GM19397 (cell line): Measurements from ENCODE around the gene ANXA2.
A peak's percentile ranks its signal among the peaks of the same experiment; 100 is the strongest.

ENCODE experiments used
- ATAC-seq: cut with Tn5 transposase; IDR thresholded peaks from one replicate; pipeline ENCODE4 v1.9.1; 2021; ENCODE audit warnings: mild to moderate bottlenecking, moderate library complexity; ENCODE audit not compliant: unreplicated experiment

ANXA2 gene

DNA sequence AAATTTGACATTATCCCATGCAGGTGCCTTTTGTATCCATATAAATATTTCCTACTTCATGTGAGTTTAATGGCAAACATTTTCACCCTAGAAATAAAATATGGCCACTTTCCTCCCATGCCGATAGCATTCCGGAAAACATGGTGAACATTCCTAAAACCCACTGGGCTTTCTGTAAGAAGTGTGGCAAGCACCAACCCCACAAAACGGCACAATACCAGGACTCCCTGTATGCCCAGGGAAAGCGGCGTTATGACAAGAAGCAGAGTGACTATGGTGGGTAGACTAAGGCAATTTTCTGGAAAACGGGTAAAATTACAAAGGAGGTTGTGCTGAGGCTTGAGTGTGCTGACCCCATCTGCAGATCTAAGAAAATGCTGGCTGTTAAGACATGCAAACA lies 7.6 kb downstream of the ANXA2 start:
- no peak for ATAC-seq

DNA sequence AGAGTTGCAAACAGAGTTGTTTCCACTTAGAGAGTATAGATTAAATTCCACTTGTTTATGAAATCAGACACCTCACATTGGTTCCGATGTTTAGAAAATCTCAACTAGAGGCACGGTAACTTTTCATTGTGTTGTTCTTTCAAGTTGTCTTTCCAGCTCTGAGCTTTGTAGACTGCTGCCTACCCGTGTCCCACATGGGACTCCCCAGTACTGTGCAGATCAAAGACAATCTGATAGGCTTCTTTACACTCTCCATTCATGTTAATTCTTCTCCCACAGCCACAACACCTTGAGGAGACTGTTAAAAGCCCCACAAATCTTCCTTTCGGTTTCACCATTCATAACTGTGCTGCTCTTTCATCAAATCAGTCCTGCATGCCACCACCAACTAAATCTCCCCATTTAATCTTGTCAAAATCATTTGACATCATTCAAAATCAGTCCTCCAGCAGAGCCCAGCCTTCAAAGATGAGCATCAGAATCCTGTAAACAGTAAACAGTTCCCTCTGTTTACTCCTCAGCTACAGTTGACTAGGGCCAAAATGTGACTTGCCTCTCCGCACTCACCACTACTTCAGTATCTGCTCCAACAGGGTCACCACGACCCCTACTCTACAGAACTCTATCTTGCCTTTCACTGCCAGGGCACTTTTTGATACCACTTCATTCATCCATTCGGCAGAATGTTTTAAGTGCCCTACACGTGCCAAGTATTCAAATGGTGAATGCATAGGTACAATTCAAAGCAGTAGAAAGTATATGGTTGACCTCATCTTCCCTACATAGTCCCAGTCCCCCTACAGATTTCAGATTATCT lies 8.3 kb downstream of the ANXA2 start:
- ATAC-seq, result peak; percentile 44

GRCh38 chr15:60387321-60387720 lies 10.5 kb downstream of the ANXA2 start:
- ATAC-seq, result no peak

DNA sequence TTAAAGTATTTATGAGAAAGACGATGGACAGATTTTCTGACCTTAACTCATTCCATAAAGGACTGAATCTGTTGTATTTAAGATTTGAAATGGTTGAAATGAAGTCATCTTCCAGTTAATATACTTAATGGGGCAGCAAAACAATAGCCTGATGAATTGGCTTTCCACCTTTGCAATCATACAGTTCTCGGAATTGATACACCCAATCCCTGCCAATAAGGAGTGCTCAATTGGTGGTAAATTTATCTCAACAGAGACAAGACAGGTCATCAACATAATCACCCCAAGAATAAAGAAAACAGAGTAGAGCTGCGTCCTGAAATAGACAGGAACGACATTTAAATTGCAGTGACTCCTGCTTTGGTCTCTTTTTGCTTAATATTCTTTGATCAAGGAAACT lies 11.2 kb downstream of the ANXA2 start:
- no peak for ATAC-seq

DNA sequence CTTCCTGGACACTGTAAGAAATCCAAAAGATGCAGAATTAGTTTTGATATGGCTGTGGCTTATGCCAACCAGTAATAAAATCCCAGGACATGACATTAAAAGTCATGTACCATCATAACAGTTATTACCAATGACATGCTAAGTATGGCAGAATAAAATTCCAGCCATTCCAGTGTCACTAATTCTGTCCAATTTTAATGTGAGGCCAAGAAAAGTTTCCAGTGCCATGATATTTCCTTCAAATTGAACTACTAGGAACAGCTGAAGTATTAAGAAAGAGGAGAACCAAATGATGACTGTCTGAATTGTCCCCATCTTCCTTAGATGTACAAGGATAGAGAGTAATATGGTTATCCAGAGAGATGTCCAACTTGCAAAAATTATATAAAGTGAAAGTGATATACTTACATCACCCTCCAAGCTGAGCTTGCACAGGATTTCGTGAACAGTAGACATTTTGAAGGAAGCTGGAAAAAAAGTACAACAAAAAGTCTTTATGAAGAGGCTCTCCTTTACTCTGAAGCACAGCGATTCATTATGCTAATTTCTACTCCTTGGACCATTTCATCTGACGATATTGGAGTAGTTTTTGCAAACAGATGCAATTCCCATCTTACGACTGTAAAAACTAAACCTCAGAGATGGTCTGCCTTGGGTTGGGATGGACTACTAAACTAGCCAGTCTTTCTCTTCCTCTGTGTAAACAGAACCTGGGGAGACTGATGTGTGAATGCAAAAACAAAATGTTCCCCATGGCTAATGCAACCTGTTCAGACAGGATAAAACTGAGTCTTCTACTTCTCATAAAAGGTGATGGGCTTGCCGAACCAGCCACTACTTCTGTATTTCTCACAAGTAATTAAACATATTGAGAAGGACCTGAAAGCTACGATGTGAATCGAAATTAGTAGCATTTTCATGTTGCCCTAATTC lies 11.9 kb downstream of the ANXA2 start:
- ATAC-seq, result no peak

GRCh38 chr15:60384526-60385126 lies 13.2 kb downstream of the ANXA2 start:
- no peak for ATAC-seq

DNA sequence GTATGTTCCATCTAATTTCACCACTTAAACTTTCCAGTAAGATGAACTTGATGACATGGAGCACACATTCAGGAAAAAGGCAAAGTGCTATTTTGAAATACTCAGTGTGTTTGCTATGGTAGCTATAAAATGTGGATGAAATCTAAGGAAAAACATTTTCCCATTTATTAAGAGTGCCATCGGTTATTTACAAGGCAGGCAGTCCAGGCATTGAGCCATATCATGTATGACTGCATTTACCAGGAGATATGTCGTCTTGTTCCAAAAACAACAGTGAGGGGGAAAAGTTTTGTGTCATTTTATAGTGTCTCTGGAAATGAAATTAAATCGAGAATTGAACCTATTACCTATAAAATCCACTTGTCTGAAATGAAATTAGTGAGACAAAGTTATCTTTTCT lies 13.7 kb downstream of the ANXA2 start:
- no peak for ATAC-seq

DNA sequence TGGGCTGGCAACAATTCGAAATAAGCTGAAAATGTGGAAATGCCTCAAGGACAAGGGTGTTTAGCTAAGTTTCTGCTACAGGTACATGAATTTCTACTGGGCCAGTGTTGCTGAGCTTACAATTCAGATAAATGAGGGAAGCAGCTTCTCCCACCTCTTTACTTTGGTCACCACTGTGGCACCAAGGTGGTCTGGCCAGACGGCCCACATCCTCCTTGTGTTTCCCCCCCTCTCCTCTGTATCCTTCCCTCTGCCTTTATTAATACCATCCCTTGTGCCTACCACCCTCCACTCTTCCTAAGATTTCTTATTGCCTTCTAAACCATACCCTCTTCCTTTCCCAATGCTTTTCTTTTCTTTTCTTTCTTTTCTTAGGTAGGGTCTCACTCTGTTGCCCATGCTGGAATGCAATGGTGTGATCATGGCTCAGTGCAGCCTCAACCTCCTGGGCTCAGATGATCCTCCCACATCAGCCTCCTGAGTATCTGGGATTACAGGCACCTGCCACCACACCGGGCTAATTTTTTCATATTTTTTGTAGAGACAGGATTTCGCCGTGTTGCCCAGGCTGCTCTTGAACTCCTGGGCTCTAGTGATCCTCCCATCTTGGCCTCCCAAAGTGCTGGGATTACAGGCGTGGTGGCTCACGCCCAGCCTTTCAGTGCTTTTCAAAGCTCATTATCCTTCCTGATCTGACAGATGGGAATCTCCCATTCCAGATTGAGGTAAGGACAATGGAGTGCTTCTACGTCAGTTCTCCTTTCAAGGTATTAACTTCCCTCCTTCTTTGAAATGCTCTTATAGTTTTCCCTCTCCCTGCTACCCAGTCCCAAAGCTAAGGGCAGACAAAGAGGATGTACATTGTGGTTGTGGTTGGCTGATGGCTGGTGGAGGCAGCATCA lies 14.8 kb downstream of the ANXA2 start:
- ATAC-seq, result no peak

DNA sequence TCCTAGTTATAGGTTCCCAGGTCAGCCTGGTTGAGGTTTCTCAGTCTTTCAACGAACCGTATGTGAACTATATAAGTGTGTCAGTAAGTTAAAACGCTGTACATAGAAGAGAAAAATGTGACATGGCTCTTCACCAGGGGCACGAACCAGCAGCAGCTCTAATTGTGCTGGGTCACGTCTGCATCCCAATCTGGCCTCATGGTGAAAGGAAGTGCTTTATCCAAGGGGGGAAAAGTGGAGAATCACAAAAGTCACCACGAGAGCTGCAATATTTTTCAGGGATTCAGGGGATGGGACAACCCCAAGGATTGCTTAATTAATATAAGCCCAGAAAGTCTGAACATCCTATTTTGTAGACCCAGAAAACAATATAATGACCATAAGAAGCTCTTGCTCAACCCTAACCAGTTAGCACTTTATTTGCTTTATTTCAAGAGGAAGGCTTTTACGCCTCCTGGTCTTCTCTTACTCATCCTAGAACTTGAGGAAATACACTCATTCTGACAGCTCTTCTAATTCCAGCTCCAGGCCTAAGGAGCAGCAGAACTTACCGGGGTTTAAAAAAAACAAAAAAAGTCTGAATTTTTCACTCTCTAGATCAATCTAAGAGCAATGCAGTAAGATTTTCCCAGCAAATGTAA lies 16.5 kb downstream of the ANXA2 start:
- ATAC-seq, result no peak

GRCh38 chr15:60379525-60380274 lies 18.1 kb downstream of the ANXA2 start:
- ATAC-seq, result no peak

GRCh38 chr15:60379185-60379524 lies 18.6 kb downstream of the ANXA2 start:
- no peak for ATAC-seq

GRCh38 chr15:60376677-60377095 lies 21.1 kb downstream of the ANXA2 start:
- no peak for ATAC-seq

- ATAC-seq, result no peak
Observed at GRCh38 chr15:60375306-60375705, 22.5 kb downstream of the ANXA2 start.

GRCh38 chr15:60374628-60375081 lies 23.1 kb downstream of the ANXA2 start:
- no peak for ATAC-seq

DNA sequence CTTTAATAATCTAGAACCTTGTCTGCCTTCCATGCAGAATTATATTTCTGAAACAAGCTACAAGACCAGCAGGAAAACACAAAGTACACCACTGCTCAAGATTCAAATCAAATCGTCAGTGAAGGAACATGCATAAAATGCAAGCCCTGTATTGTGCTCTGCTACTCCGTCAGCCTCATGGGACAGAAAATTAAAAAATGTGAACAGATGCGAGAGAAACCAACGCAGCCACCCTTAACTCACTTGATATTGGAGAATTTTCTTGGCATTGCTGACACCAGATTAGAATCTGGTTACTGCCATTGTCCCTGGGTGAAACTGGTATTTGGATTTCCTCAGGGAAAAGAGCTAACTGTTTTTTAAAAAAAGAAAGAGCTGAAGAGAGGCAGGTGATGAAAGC lies 23.6 kb downstream of the ANXA2 start:
- ATAC-seq, result no peak

DNA sequence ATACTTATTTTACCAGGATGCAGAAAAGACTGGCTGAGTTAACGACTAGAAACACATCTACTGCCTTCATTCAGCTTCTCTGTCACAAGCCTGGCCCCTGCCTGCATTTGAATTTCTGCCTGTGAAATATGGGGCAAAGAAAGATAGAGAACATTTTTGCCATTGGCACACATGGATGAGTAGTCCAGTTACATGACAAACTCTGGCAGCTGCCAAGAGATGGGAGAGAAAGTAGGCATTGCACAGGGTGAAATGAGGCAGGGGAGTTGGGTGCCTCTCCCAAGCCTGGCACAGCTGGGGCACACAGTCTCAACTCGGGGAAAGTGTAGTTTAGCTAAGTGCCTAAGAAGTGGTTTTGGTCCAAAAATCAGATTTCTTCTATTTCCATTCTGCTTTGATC lies 24.0 kb downstream of the ANXA2 start:
- ATAC-seq, result no peak

- ATAC-seq, result no peak
Observed at GRCh38 chr15:60373327-60373726, 24.5 kb downstream of the ANXA2 start.

DNA sequence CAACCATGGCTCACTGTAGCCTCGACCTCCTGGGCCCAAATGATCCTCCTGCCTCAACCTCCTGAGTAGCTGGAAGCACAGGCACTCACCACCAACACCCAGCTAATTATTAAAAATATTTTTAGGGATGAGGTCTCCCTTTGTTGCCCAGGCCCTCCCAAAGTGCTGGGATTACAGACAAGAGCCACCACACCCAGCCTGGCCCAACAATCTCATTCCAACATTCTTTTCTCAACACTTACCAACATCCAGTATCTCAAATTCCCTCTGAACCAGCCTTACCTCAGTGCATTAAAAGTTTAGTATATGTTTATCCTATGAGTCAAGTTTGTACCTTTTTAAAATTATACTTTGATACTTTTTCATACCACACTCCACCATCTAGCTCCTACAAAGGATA lies 25.0 kb downstream of the ANXA2 start:
- ATAC-seq, result no peak

DNA sequence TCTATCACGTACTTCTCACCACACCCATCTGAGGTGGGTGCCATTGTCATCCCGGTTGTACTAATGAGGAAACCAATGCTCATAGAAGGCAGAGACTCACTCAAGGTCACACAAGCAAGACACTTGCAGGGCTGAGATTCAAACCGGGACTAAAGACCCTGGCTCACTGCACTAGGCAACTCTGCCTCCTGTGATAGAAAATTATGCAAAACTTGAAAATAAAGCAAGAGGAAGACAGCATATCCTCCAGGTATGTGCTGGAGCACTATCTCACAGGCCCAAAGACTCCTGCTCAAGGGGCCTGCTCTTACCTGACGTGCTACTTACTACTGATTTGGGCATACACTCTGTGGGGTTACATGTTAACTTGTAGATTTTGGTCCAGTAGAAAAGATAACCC lies 25.6 kb downstream of the ANXA2 start:
- no peak for ATAC-seq
